Natural killer cell (primary cell): ENCODE results near the gene LRRC74B. TPM values are rescaled to one million over a fixed set of nuclear protein-coding genes. Genes with fewer than 3 reads are reported as not detected.
"Not testable (repeated sequence)": the region's sequence is repeated elsewhere in the genome, so short reads cannot be mapped to it uniquely, and the experiment has no call there.

Source experiments
- ATAC-seq, 3 donors: fragments of 150-1000 bp in 2 of 3; fragments of 200-7000 bp in 1 of 3; cut with Tn5 transposase; 1 replicate in 1 of 3; 2 replicates in 2 of 3; pipeline ENCODE4 v1.10.0; 2021; ENCODE audit warnings: mild to moderate bottlenecking in 2 of 3, moderate library complexity in 2 of 3
- DNase-seq, 2 donors: peaks; one replicate each; pipeline versions ENCODE4 v3.0.0 to v3.0.0-alpha.2; 2013 to 2021; ENCODE audit warnings: mixed read lengths in 1 of 2
- H3K27ac ChIP-seq: one replicate; pipeline ENCODE4 v1.5.1; 2013; ENCODE audit warnings: mild to moderate bottlenecking, low read length
- H3K27me3 ChIP-seq: one replicate; pipeline ENCODE4 v1.6.1; 2013; ENCODE audit warnings: low read length; ENCODE audit not compliant: control insufficient read depth, insufficient read depth
- H3K36me3 ChIP-seq: one replicate; pipeline ENCODE4 v1.6.1; 2013; ENCODE audit warnings: low read length; ENCODE audit not compliant: control insufficient read depth, insufficient read depth
- H3K4me1 ChIP-seq: one replicate; pipeline ENCODE4 v1.6.1; 2013; ENCODE audit warnings: low read length; ENCODE audit not compliant: control insufficient read depth, insufficient read depth
- H3K4me3 ChIP-seq: one replicate; pipeline ENCODE4 v1.5.1; 2013; ENCODE audit warnings: low read length
- H3K9me3 ChIP-seq: one replicate; pipeline ENCODE4 v1.6.1; 2013; ENCODE audit warnings: low read length; ENCODE audit not compliant: control insufficient read depth, insufficient read depth
- H3K27ac Mint-ChIP-seq, 2 donors: one replicate each; pipeline ENCODE4 v1.8.0; 2022; ENCODE audit warnings: mild to moderate bottlenecking in 2 of 2, mixed read lengths in 2 of 2, moderate library complexity in 1 of 2
- H3K27me3 Mint-ChIP-seq, 2 donors: one replicate each; pipeline ENCODE4 v1.8.0; 2022; ENCODE audit warnings: low read depth in 2 of 2, mixed read lengths in 2 of 2
- H3K36me3 Mint-ChIP-seq: one replicate; pipeline ENCODE4 v1.8.0; 2022; ENCODE audit warnings: mixed read lengths
- H3K4me1 Mint-ChIP-seq, 2 donors: one replicate each; pipeline ENCODE4 v1.8.0; 2022; ENCODE audit warnings: mixed read lengths in 2 of 2
- H3K4me3 Mint-ChIP-seq: one replicate; pipeline ENCODE4 v1.8.0; 2022; ENCODE audit warnings: mild to moderate bottlenecking, moderate library complexity, mixed read lengths
- H3K9me3 Mint-ChIP-seq, 2 donors: one replicate each; pipeline ENCODE4 v1.8.0; 2022; ENCODE audit warnings: mixed read lengths in 2 of 2
- WGBS: methylation state at CpG from one replicate; pipeline ENCODE4 v1.1.7; 2013; ENCODE audit warnings: missing lambda C conversion rate; ENCODE audit not compliant: insufficient coverage; 5-methylcytosine and 5-hydroxymethylcytosine counted together
- intact Hi-C: fragments of 100-400 bp; cut with micrococcal nuclease; formaldehyde crosslinking; loops from one replicate; pipeline ENCODE4 v1.14.2; 2022
- total RNA-seq, 4 donors: library from RNA; stranded (reverse); fragments of 120-200 nt in 1 of 4; gene quantifications; one replicate each; pipeline versions ENCODE4 v1.2.3 to v1.2.4, GENCODE V29; 2013 to 2022
- TF ChIP-seq, protein P1 (sequence below): fragments of 200-600 bp; IDR thresholded peaks from one replicate; pipeline ENCODE4 v1.8.0; 2022; ENCODE audit warnings: antibody characterized with exemption

Gene LRRC74B
- total RNA-seq, 3 donors from 2014 or later (not counting 1 experiment from before 2014, with no cell fraction given) = 0.11 TPM; not detected in 2

GRCh38 chr22:21055880-21056319, 10.2 kb downstream of the LRRC74B start:
- H3K4me1 Mint-ChIP-seq = peaks cover 5 to 15% of the 10 kb centered on the region in 2 donors
- no peaks in the 10 kb centered on the region for H3K9me3 Mint-ChIP-seq
- DNase-seq = peak in 1 of 2 donors; percentile 19
- intact Hi-C loops = no loop called here
- ATAC-seq = peak in 1 of 3 donors; percentile 45
- no peaks in the 10 kb centered on the region for H3K27me3 ChIP-seq
- no peak overlapping the region for H3K4me3 ChIP-seq
- no peaks in the 10 kb centered on the region for H3K9me3 ChIP-seq
- peak overlapping the region in 1 of 2 donors; percentile 62 for H3K27ac Mint-ChIP-seq
- peaks cover 0 to 13% of the 10 kb centered on the region in 2 donors for H3K27me3 Mint-ChIP-seq
- no peak overlapping the region for H3K4me3 Mint-ChIP-seq
- H3K36me3 Mint-ChIP-seq = no peaks in the 10 kb centered on the region
- H3K4me1 ChIP-seq = peaks cover 10% of the 10 kb centered on the region
- TF ChIP-seq, protein P1, sequence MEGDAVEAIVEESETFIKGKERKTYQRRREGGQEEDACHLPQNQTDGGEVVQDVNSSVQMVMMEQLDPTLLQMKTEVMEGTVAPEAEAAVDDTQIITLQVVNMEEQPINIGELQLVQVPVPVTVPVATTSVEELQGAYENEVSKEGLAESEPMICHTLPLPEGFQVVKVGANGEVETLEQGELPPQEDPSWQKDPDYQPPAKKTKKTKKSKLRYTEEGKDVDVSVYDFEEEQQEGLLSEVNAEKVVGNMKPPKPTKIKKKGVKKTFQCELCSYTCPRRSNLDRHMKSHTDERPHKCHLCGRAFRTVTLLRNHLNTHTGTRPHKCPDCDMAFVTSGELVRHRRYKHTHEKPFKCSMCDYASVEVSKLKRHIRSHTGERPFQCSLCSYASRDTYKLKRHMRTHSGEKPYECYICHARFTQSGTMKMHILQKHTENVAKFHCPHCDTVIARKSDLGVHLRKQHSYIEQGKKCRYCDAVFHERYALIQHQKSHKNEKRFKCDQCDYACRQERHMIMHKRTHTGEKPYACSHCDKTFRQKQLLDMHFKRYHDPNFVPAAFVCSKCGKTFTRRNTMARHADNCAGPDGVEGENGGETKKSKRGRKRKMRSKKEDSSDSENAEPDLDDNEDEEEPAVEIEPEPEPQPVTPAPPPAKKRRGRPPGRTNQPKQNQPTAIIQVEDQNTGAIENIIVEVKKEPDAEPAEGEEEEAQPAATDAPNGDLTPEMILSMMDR = no peak
- H3K27ac ChIP-seq = no peak overlapping the region
- WGBS = 31% methylated on average over 7 of the region's 7 CpGs
- no peaks in the 10 kb centered on the region for H3K36me3 ChIP-seq

DNA sequence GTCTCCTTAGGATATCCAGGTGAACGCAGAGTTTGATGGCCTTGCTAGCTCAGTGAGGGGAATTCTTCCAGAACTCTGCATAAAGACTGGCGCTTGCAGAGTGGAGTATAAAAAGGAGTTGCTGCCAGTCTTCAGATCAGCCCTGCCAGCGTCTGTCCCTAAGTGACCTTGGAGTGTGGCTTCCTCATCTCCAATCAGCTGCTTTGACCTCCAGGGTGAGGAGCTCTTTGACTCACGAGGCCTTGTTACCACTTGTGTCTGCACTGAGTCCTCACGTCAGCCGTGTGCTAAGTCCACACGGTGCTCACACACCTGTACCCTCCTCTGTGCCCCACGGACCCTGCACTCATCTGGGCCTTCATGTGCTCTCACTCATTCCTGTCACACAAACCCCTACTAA, 14.6 kb downstream of the LRRC74B start:
- H3K36me3 Mint-ChIP-seq, H3K27ac Mint-ChIP-seq, H3K36me3 ChIP-seq, DNase-seq, H3K9me3 ChIP-seq, H3K27me3 ChIP-seq, H3K4me3 ChIP-seq, H3K27ac ChIP-seq, H3K4me1 ChIP-seq, intact Hi-C loops, H3K4me3 Mint-ChIP-seq, ATAC-seq, H3K9me3 Mint-ChIP-seq: not testable (repeated sequence)
- Mint-ChIP-seq H3K4me1 (peaks cover 5 to 15% of the 10 kb centered on the region in 2 donors), H3K27me3 (peaks cover 5 to 10% of the 10 kb centered on the region in 2 donors)
- WGBS = 76% methylated on average over 3 of the region's 8 CpGs

GRCh38 chr22:21061660-21062321, 16.0 kb downstream of the LRRC74B start:
- WGBS = 91% methylated on average over 14 of the region's 18 CpGs
- H3K36me3 ChIP-seq, H3K4me3 Mint-ChIP-seq, intact Hi-C loops, H3K27ac Mint-ChIP-seq, H3K27me3 Mint-ChIP-seq, H3K27ac ChIP-seq, ATAC-seq, H3K4me1 Mint-ChIP-seq, H3K4me1 ChIP-seq, H3K27me3 ChIP-seq, H3K9me3 Mint-ChIP-seq, H3K4me3 ChIP-seq, H3K9me3 ChIP-seq, DNase-seq, H3K36me3 Mint-ChIP-seq: not testable (repeated sequence)

DNA sequence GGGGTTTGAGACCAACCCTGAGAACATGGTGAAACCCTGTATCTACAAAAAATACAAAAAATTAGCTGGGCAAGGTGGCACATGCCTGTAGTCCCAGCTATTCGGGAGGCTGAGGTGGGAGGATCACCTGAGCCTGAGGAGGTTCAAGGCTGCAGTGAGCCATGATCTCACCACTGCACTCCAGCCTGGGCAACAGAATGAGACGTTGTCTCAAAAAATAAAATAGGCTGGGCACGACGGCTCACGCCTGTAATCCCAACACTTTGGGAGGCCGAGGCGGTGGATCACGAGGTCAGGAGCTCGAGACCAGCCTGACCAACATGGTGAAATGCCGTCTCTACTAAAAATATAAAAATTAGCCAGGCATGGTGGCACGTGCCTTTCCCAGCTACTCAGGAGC, 18.7 kb downstream of the LRRC74B start:
- H3K36me3 ChIP-seq, H3K27me3 Mint-ChIP-seq, H3K27ac ChIP-seq, H3K36me3 Mint-ChIP-seq, H3K4me1 ChIP-seq, DNase-seq, H3K4me1 Mint-ChIP-seq, intact Hi-C loops, H3K27ac Mint-ChIP-seq, H3K4me3 Mint-ChIP-seq, H3K9me3 Mint-ChIP-seq, H3K4me3 ChIP-seq, ATAC-seq, H3K27me3 ChIP-seq, H3K9me3 ChIP-seq: not testable (repeated sequence)
- WGBS = 87% methylated on average over 11 of the region's 11 CpGs
